Mononuclear cell (primary cell): ENCODE results near the gene MESD. TPM values are rescaled to one million over a fixed set of nuclear protein-coding genes. Genes with fewer than 3 reads are reported as not detected.

Source experiments
- H3K27me3 ChIP-seq: 2 replicates; pipeline ENCODE4 v1.6.0; 2011; ENCODE audit warnings: low read length, control low read depth; ENCODE audit not compliant: insufficient read depth
- H3K4me1 ChIP-seq: 2 replicates; pipeline ENCODE4 v1.5.1; 2011; ENCODE audit warnings: mild to moderate bottlenecking, low read length, control low read depth; ENCODE audit not compliant: insufficient read depth
- H3K4me3 ChIP-seq: 2 replicates; pipeline ENCODE4 v1.5.1; 2011; ENCODE audit warnings: mild to moderate bottlenecking, low read length, moderate library complexity
- H3K9me3 ChIP-seq: 2 replicates; pipeline ENCODE4 v1.5.1; 2011; ENCODE audit warnings: low read depth, mild to moderate bottlenecking, control low read depth, low read length
- total RNA-seq: library from RNA; depleted of rRNA; stranded (reverse); fragments of >200 nt; gene quantifications from one replicate; pipeline ENCODE4 v1.2.3, GENCODE V29; 2012

The MESD gene
- total RNA-seq, 1 donor, result 8.6 TPM

- Histone ChIP-seq H3K4me3 (peak overlapping the region; percentile 95), H3K27me3 (no peaks in the 10 kb centered on the region), H3K4me1 (peaks cover 74% of the 10 kb centered on the region), H3K9me3 (no peaks in the 10 kb centered on the region)
These were observed 1.3 kb downstream of the MESD start for GRCh38 chr15:80988148-80988796.

- Histone ChIP-seq H3K27me3 (no peaks in the 10 kb centered on the region), H3K9me3 (no peaks in the 10 kb centered on the region), H3K4me1 (peaks cover 71% of the 10 kb centered on the region), H3K4me3 (no peak overlapping the region)
These were observed 3.1 kb downstream of the MESD start for GRCh38 chr15:80986487-80986886.

- Histone ChIP-seq H3K4me3 (no peak overlapping the region), H3K9me3 (no peaks in the 10 kb centered on the region), H3K4me1 (peaks cover 66% of the 10 kb centered on the region), H3K27me3 (no peaks in the 10 kb centered on the region)
These were observed 3.6 kb downstream of the MESD start for GRCh38 chr15:80985981-80986380.

- Histone ChIP-seq H3K9me3 (no peaks in the 10 kb centered on the region), H3K4me1 (peaks cover 59% of the 10 kb centered on the region), H3K4me3 (no peak overlapping the region), H3K27me3 (no peaks in the 10 kb centered on the region)
These were observed 4.8 kb downstream of the MESD start for GRCh38 chr15:80984856-80985255.

GRCh38 chr15:80982839-80983238 is 6.8 kb downstream of the MESD start:
- H3K4me3 ChIP-seq, result no peak overlapping the region
- peaks cover 44% of the 10 kb centered on the region for H3K4me1 ChIP-seq
- H3K9me3 ChIP-seq, result no peaks in the 10 kb centered on the region
- H3K27me3 ChIP-seq, result no peaks in the 10 kb centered on the region

GRCh38 chr15:80982205-80982604 is 7.4 kb downstream of the MESD start:
- peaks cover 39% of the 10 kb centered on the region for H3K4me1 ChIP-seq
- no peaks in the 10 kb centered on the region for H3K9me3 ChIP-seq
- H3K27me3 ChIP-seq, result no peaks in the 10 kb centered on the region
- no peak overlapping the region for H3K4me3 ChIP-seq

- H3K9me3 ChIP-seq, result no peaks in the 10 kb centered on the region
These were observed 9.9 kb downstream of the MESD start for GRCh38 chr15:80979538-80980200.

GRCh38 chr15:80978685-80979329 is 10.8 kb downstream of the MESD start:
- Histone ChIP-seq H3K4me1 (peaks cover 7% of the 10 kb centered on the region), H3K4me3 (no peak overlapping the region), H3K9me3 (no peaks in the 10 kb centered on the region), H3K27me3 (no peaks in the 10 kb centered on the region)

More at GRCh38 chr15:80979538-80980200, 9.9 kb downstream of the MESD start:
- no peaks in the 10 kb centered on the region for H3K27me3 ChIP-seq
- peaks cover 15% of the 10 kb centered on the region for H3K4me1 ChIP-seq
- H3K4me3 ChIP-seq, result no peak overlapping the region

- Histone ChIP-seq H3K4me1 (peaks cover 3% of the 10 kb centered on the region), H3K4me3 (no peak overlapping the region), H3K27me3 (no peaks in the 10 kb centered on the region), H3K9me3 (no peaks in the 10 kb centered on the region)
These were observed 12.0 kb downstream of the MESD start for GRCh38 chr15:80977627-80978036.

GRCh38 chr15:80976851-80977250 is 12.8 kb downstream of the MESD start:
- Histone ChIP-seq H3K9me3 (no peaks in the 10 kb centered on the region), H3K4me1 (no peaks in the 10 kb centered on the region)

GRCh38 chr15:80974914-80975313 is 14.7 kb downstream of the MESD start:
- no peaks in the 10 kb centered on the region for H3K27me3 ChIP-seq
- H3K4me1 ChIP-seq, result no peaks in the 10 kb centered on the region
- no peak overlapping the region for H3K4me3 ChIP-seq
- H3K9me3 ChIP-seq, result no peaks in the 10 kb centered on the region

More at GRCh38 chr15:80976851-80977250, 12.8 kb downstream of the MESD start:
- Histone ChIP-seq H3K4me3 (no peak overlapping the region), H3K27me3 (no peaks in the 10 kb centered on the region)

- no peaks in the 10 kb centered on the region for H3K4me1 ChIP-seq
- H3K27me3 ChIP-seq, result no peaks in the 10 kb centered on the region
- H3K4me3 ChIP-seq, result no peak overlapping the region
- H3K9me3 ChIP-seq, result no peaks in the 10 kb centered on the region
These were observed 17.3 kb downstream of the MESD start for GRCh38 chr15:80972276-80972675.

GRCh38 chr15:80971143-80971542 is 18.5 kb downstream of the MESD start:
- Histone ChIP-seq H3K4me1 (no peaks in the 10 kb centered on the region), H3K27me3 (no peaks in the 10 kb centered on the region), H3K4me3 (no peak overlapping the region), H3K9me3 (no peaks in the 10 kb centered on the region)

GRCh38 chr15:80970658-80971057 is 19.0 kb downstream of the MESD start:
- Histone ChIP-seq H3K27me3 (no peaks in the 10 kb centered on the region), H3K4me1 (no peaks in the 10 kb centered on the region), H3K4me3 (no peak overlapping the region), H3K9me3 (no peaks in the 10 kb centered on the region)

- no peaks in the 10 kb centered on the region for H3K9me3 ChIP-seq
- no peaks in the 10 kb centered on the region for H3K27me3 ChIP-seq
- no peak overlapping the region for H3K4me3 ChIP-seq
- H3K4me1 ChIP-seq, result no peaks in the 10 kb centered on the region
These were observed 19.5 kb downstream of the MESD start for GRCh38 chr15:80970018-80970657.
